Caki2 (cell line): ENCODE data around the gene PKD1. TPM values are rescaled to one million over a fixed set of nuclear protein-coding genes. Genes with fewer than 3 reads are reported as not detected.

Experiments used
- DNase-seq: peaks from one replicate; pipeline ENCODE4 v3.0.0-alpha.2; 2015; ENCODE audit warnings: low read depth
- in situ Hi-C: cut with HindIII; loops from 2 replicates; pipeline ENCODE4 v1.10.0; 2016; ENCODE audit warnings: low sequenced_read_pairs, low pct_unique_long_range_greater_than_20kb, mixed read lengths
- total RNA-seq: library from RNA; depleted of rRNA; stranded (reverse); fragments of >200 nt; shearing (Covaris generic); gene quantifications from 2 replicates; pipeline ENCODE4 v1.2.3, GENCODE V29; 2014; ENCODE audit warnings: low replicate concordance

The PKD1 gene
- total RNA-seq, 1 experiment from 2014 or later: 84.9 TPM

- in situ Hi-C loops: no loop called here
- DNase-seq: no peak
Measured at GRCh38 chr16:2071454-2072202, 64.1 kb downstream of the PKD1 start.

- in situ Hi-C loops: no loop called here
Measured at GRCh38 chr16:2070576-2071453, 64.9 kb downstream of the PKD1 start.

GRCh38 chr16:2066139-2066538 lies 69.6 kb downstream of the PKD1 start:
- in situ Hi-C loops: no loop called here
- DNase-seq: no peak

More at GRCh38 chr16:2070576-2071453, 64.9 kb downstream of the PKD1 start:
- no peak for DNase-seq

GRCh38 chr16:2064368-2064945 lies 71.2 kb downstream of the PKD1 start:
- DNase-seq: no peak
- in situ Hi-C loops: no loop called here

- in situ Hi-C loops: no loop called here
- no peak for DNase-seq
Measured at GRCh38 chr16:2063861-2064260, 71.8 kb downstream of the PKD1 start.

- DNase-seq: no peak
- in situ Hi-C loops: no loop called here
Measured at GRCh38 chr16:2062801-2063200, 72.9 kb downstream of the PKD1 start.

- in situ Hi-C loops: no loop called here
- DNase-seq: no peak
Measured at GRCh38 chr16:2061526-2061925, 74.2 kb downstream of the PKD1 start.

GRCh38 chr16:2061023-2061422 lies 74.7 kb downstream of the PKD1 start:
- in situ Hi-C loops: no loop called here
- no peak for DNase-seq

GRCh38 chr16:2060346-2060745 lies 75.4 kb downstream of the PKD1 start:
- DNase-seq: no peak
- in situ Hi-C loops: no loop called here

- in situ Hi-C loops: no loop called here
- DNase-seq: peak; percentile 39
Measured at GRCh38 chr16:2058872-2059271, 76.8 kb downstream of the PKD1 start.

GRCh38 chr16:2058420-2058819 lies 77.3 kb downstream of the PKD1 start:
- in situ Hi-C loops: no loop called here
- DNase-seq: no peak

GRCh38 chr16:2057438-2057837 lies 78.3 kb downstream of the PKD1 start:
- in situ Hi-C loops: no loop called here
- no peak for DNase-seq

- DNase-seq: no peak
- in situ Hi-C loops: no loop called here
Measured at GRCh38 chr16:2056681-2057407, 78.9 kb downstream of the PKD1 start.

- DNase-seq: no peak
Measured at GRCh38 chr16:2056077-2056476, 79.6 kb downstream of the PKD1 start.

GRCh38 chr16:2054543-2055245 lies 81.0 kb downstream of the PKD1 start:
- DNase-seq: no peak
- in situ Hi-C loops: no loop called here

More at GRCh38 chr16:2056077-2056476, 79.6 kb downstream of the PKD1 start:
- in situ Hi-C loops: no loop called here

GRCh38 chr16:2053897-2054296 lies 81.8 kb downstream of the PKD1 start:
- DNase-seq: no peak
- in situ Hi-C loops: no loop called here

- no peak for DNase-seq
- in situ Hi-C loops: no loop called here
Measured at GRCh38 chr16:2053211-2053610, 82.5 kb downstream of the PKD1 start.

- no peak for DNase-seq
- in situ Hi-C loops: loop anchor here (25.0 kb wide), 1 partner anchor 464 kb away; the partner anchor contains the start of genes AMDHD2 and ATP6V0C
Measured at GRCh38 chr16:2048116-2048543, 87.6 kb downstream of the PKD1 start.
